LNCAP (cell line): Measurements from ENCODE around the gene ARID3B.

Experiments used
- CTCF ChIP-seq: fragments of 450-650 bp; IDR thresholded peaks from 2 replicates; pipeline ENCODE4 v1.5.1; 2017; ENCODE audit warnings: mild to moderate bottlenecking

ARID3B gene

GRCh38 chr15:74547616-74548015 lies 6.6 kb downstream of the ARID3B start:
- TF ChIP-seq CTCF: no peak

GRCh38 chr15:74548241-74548640 lies 7.2 kb downstream of the ARID3B start:
- TF ChIP-seq CTCF: no peak

- TF ChIP-seq CTCF: no peak
Observed at GRCh38 chr15:74549816-74550215, 8.8 kb downstream of the ARID3B start.

GRCh38 chr15:74551714-74552113 lies 10.7 kb downstream of the ARID3B start:
- no peak for TF ChIP-seq CTCF

DNA sequence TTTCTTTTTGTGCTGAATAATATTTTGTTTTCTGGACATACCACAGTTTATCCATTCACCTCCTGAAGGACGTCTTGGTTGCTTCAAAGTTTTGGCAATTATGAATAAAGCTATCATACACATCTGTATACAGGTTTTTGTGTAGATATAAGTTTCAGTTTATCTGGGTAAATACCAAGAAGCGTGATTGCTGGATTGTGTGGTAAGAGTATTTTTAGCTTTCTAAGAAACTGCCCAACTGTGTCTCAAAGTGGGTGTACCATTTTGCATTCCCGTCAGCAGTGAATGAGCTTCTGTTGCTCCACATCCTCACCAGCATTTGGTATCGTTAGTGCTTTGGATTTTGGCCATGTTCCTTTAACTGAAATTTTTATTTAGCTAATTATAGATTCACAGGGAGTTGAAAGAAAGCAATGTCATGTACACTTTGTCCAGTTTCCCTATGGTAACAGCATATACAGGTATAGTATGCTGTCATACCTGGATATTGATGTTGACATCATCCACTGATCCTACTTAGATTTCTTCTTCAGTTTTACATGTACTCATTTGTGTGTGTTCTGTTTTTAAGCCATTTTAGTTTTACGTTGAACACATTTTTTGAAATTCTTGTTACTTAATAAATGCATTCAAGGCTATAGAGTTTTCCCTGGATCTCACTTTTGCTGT lies 11.9 kb downstream of the ARID3B start:
- TF ChIP-seq CTCF: no peak

DNA sequence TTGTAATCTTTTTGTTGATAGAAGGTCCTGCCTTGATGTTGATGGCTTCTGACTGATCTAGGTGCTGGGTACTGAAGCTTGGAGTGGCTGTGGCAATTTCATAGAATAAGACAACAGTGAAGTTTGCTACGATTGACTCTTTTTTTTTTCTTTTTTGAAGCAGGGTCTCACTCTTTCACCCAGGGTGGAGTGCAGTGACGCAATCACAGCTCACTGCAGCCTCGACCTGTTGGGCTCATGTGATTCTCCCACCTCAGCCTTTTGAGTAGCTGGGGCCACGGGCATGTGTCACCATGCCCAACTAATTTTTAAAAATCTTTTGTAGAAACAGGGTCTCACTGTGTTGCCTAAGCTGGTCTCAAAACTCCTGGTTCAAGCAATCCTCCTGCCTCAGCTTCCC lies 14.2 kb downstream of the ARID3B start:
- no peak for TF ChIP-seq CTCF

- no peak for TF ChIP-seq CTCF
Observed at GRCh38 chr15:74558706-74559105, 17.7 kb downstream of the ARID3B start.

- TF ChIP-seq CTCF: no peak
Observed at GRCh38 chr15:74563442-74563841, 22.4 kb downstream of the ARID3B start.
